ENCODE results near the gene PCDHB8. TPM values are rescaled to one million over a fixed set of nuclear protein-coding genes. Genes with fewer than 3 reads are reported as not detected.
"Not testable (repeated sequence)": the region's sequence is repeated elsewhere in the genome, so short reads cannot be mapped to it uniquely, and the experiment has no call there.

The PCDHB8 gene
- polyA plus RNA-seq, 1 donor (not counting 4 experiments of a cell fraction or from before 2014, with no cell fraction given), result not detected

- Histone ChIP-seq H3K4me1 (ENCODE audit: control insufficient read depth, extremely low read depth, insufficient read depth, low read length) (no peaks in the 10 kb centered on the region), H3K4me3 (ENCODE audit: control insufficient read depth in 2 of 3, extremely low read depth in 1 of 3, insufficient read depth in 2 of 3, low read depth in 1 of 3, low read length in 3 of 3) (no peak overlapping the region), H3K27ac (ENCODE audit: control insufficient read depth, insufficient read depth, low read length) (no peak overlapping the region), H3K9ac (ENCODE audit: control insufficient read depth, extremely low read depth, insufficient read depth, low read length) (no peak overlapping the region), H3K9me3 (ENCODE audit: control insufficient read depth, low read depth, low read length) (peaks cover 4% of the 10 kb centered on the region), H3K9me1 (ENCODE audit: control insufficient read depth, extremely low read depth, insufficient read depth, low read length) (no peaks in the 10 kb centered on the region), H3K4me2 (ENCODE audit: control insufficient read depth, extremely low read depth, insufficient read depth, low read depth, low read length) (no peak overlapping the region), H3K36me3 (ENCODE audit: control insufficient read depth in 2 of 2, extremely low read depth in 1 of 2, insufficient read depth in 2 of 2, low read length in 2 of 2) (no peaks in the 10 kb centered on the region), H3K27me3 (ENCODE audit: control insufficient read depth, extremely low read depth, insufficient read depth, low read length) (no peaks in the 10 kb centered on the region), H3K79me2 (ENCODE audit: control insufficient read depth, insufficient read depth, low read length) (no peaks in the 10 kb centered on the region), H2AFZ (ENCODE audit: control insufficient read depth, low read length) (no peak overlapping the region), H4K20me1 (ENCODE audit: control insufficient read depth, extremely low read depth, insufficient read depth, low read length) (no peaks in the 10 kb centered on the region)
- DNase-seq (ENCODE audit: low read depth, low spot score), result no peak
- TF ChIP-seq EZH2 (IDR thresholded peaks at IDR 0.05; ENCODE audit: low read length), result no peak
- dilution Hi-C loops (cut with MboI; ENCODE audit: extremely low pct_ligation_motif_present, low sequenced_read_pairs), result no loop called here
- no peak for FAIRE-seq
These were observed 1.7 kb upstream of the PCDHB8 start for GRCh38 chr5:141175933-141176332.

- dilution Hi-C loops (cut with MboI; ENCODE audit: extremely low pct_ligation_motif_present, low sequenced_read_pairs); H3K4me3 ChIP-seq (ENCODE audit: control insufficient read depth in 2 of 3, extremely low read depth in 1 of 3, insufficient read depth in 2 of 3, low read depth in 1 of 3, low read length in 3 of 3); H3K27me3 ChIP-seq (ENCODE audit: control insufficient read depth, extremely low read depth, insufficient read depth, low read length); H3K9me1 ChIP-seq (ENCODE audit: control insufficient read depth, extremely low read depth, insufficient read depth, low read length); H3K27ac ChIP-seq (ENCODE audit: control insufficient read depth, insufficient read depth, low read length); DNase-seq (ENCODE audit: low read depth, low spot score); H2AFZ ChIP-seq (ENCODE audit: control insufficient read depth, low read length); H3K9me3 ChIP-seq (ENCODE audit: control insufficient read depth, low read depth, low read length); H3K9ac ChIP-seq (ENCODE audit: control insufficient read depth, extremely low read depth, insufficient read depth, low read length); H3K4me1 ChIP-seq (ENCODE audit: control insufficient read depth, extremely low read depth, insufficient read depth, low read length); FAIRE-seq; H3K79me2 ChIP-seq (ENCODE audit: control insufficient read depth, insufficient read depth, low read length); H3K4me2 ChIP-seq (ENCODE audit: control insufficient read depth, extremely low read depth, insufficient read depth, low read depth, low read length); H3K36me3 ChIP-seq (ENCODE audit: control insufficient read depth in 2 of 2, extremely low read depth in 1 of 2, insufficient read depth in 2 of 2, low read length in 2 of 2); H4K20me1 ChIP-seq (ENCODE audit: control insufficient read depth, extremely low read depth, insufficient read depth, low read length): not testable (repeated sequence)
These were observed 1.8 kb downstream of the PCDHB8 start for GRCh38 chr5:141179371-141179770.

GRCh38 chr5:141179876-141180275 lies 2.3 kb downstream of the PCDHB8 start:
- H3K9ac ChIP-seq (ENCODE audit: control insufficient read depth, extremely low read depth, insufficient read depth, low read length); DNase-seq (ENCODE audit: low read depth, low spot score); H3K9me1 ChIP-seq (ENCODE audit: control insufficient read depth, extremely low read depth, insufficient read depth, low read length); H3K27me3 ChIP-seq (ENCODE audit: control insufficient read depth, extremely low read depth, insufficient read depth, low read length); H3K4me2 ChIP-seq (ENCODE audit: control insufficient read depth, extremely low read depth, insufficient read depth, low read depth, low read length); H3K27ac ChIP-seq (ENCODE audit: control insufficient read depth, insufficient read depth, low read length); H4K20me1 ChIP-seq (ENCODE audit: control insufficient read depth, extremely low read depth, insufficient read depth, low read length); H3K4me1 ChIP-seq (ENCODE audit: control insufficient read depth, extremely low read depth, insufficient read depth, low read length); H2AFZ ChIP-seq (ENCODE audit: control insufficient read depth, low read length); H3K4me3 ChIP-seq (ENCODE audit: control insufficient read depth in 2 of 3, extremely low read depth in 1 of 3, insufficient read depth in 2 of 3, low read depth in 1 of 3, low read length in 3 of 3); H3K36me3 ChIP-seq (ENCODE audit: control insufficient read depth in 2 of 2, extremely low read depth in 1 of 2, insufficient read depth in 2 of 2, low read length in 2 of 2); FAIRE-seq; H3K79me2 ChIP-seq (ENCODE audit: control insufficient read depth, insufficient read depth, low read length); dilution Hi-C loops (cut with MboI; ENCODE audit: extremely low pct_ligation_motif_present, low sequenced_read_pairs); H3K9me3 ChIP-seq (ENCODE audit: control insufficient read depth, low read depth, low read length): not testable (repeated sequence)
